Naive thymus-derived CD8-positive, alpha-beta T cell (primary cell): ENCODE measurements around the gene UGT1A9. TPM values are rescaled to one million over a fixed set of nuclear protein-coding genes. Genes with fewer than 3 reads are reported as not detected.
A peak's percentile ranks its signal among the peaks of the same experiment; 100 is the strongest.

ENCODE experiments used
- ATAC-seq, 2 donors: fragments of 150-1000 bp; cut with Tn5 transposase in 1 of 2; sonication (Bioruptor Pico), chemical (Tn5 transposase) in 1 of 2; 1 replicate in 1 of 2; 2 replicates in 1 of 2; pipeline ENCODE4 v1.10.0; 2021; ENCODE audit warnings: mild to moderate bottlenecking in 2 of 2, moderate library complexity in 2 of 2
- POLR2A ChIA-PET: fragments of 350-600 bp; sonication (Branson Sonifier 250); formaldehyde crosslinking; loops from one replicate; lab custom pipeline; 2021; ENCODE audit warnings: antibody characterized with exemption; lab: Charles Lee
- DNase-seq, 10 donors: peaks; one replicate each; pipeline versions ENCODE4 v3.0.0 to v3.0.0-alpha.2; 2020 to 2022
- H3K27ac Mint-ChIP-seq, 10 donors: one replicate each; pipeline ENCODE4 v1.8.0; 2020 to 2022; ENCODE audit warnings: mild to moderate bottlenecking in 10 of 10, mixed read lengths in 10 of 10, moderate library complexity in 4 of 10, inconsistent platforms in 1 of 10
- H3K27me3 Mint-ChIP-seq, 5 donors: one replicate each; pipeline ENCODE4 v1.8.0; 2021 to 2022; ENCODE audit warnings: mixed read lengths in 5 of 5
- H3K36me3 Mint-ChIP-seq, 3 donors: one replicate each; pipeline ENCODE4 v1.8.0; 2020 to 2022; ENCODE audit warnings: mixed read lengths in 3 of 3, mild to moderate bottlenecking in 2 of 3, inconsistent platforms in 1 of 3
- H3K4me1 Mint-ChIP-seq, 4 donors: one replicate each; pipeline ENCODE4 v1.8.0; 2021 to 2022; ENCODE audit warnings: mixed read lengths in 4 of 4
- H3K4me3 Mint-ChIP-seq, 10 donors: one replicate each; pipeline ENCODE4 v1.8.0; 2020 to 2022; ENCODE audit warnings: mild to moderate bottlenecking in 10 of 10, mixed read lengths in 10 of 10, moderate library complexity in 6 of 10, inconsistent platforms in 1 of 10
- H3K9me3 Mint-ChIP-seq, 9 donors: one replicate each; pipeline ENCODE4 v1.8.0; 2020 to 2022; ENCODE audit warnings: mixed read lengths in 9 of 9, mild to moderate bottlenecking in 3 of 9, inconsistent platforms in 1 of 9, moderate library complexity in 1 of 9
- polyA plus RNA-seq, 3 donors: library from polyadenylated mRNA; unstranded; fragments of 300-500 nt; fragmentation: Illumina TruSeq; gene quantifications; one replicate each; pipeline ENCODE4 v1.2.3, GENCODE V29; 2021
- total RNA-seq, 8 experiments: library from RNA in 2 of 8; stranded (reverse) in 2 of 8; gene quantifications; one replicate each; pipeline ENCODE4 v1.2.3 and lab custom pipeline; 2021 to 2026

UGT1A9 gene
- total and polyA plus RNA-seq, 5 experiments from 2014 or later = not detected

DNA sequence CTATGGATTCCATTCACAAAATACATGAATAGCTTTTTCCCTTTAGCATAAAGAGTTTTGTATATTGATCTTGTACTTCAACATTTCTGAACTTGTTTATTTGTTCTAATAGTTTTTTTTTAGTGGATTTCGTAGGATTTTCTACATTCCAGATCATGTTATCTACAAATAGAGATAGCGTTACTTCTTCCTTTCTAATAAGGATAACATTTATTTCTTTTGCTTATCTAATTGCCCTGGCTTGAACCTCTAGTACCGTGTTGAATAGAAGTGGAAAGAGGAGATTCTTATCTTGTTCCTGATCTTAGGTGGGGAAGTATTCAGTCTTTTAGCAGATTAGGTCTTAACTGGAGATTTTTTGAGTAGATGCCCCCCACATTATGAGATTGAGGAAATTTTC lies 30.5 kb downstream of the UGT1A9 start:
- ATAC-seq (no peak), DNase-seq (no peak)
- H3K4me1 Mint-ChIP-seq = no peaks in the 10 kb centered on the region
- no peak overlapping the region for H3K27ac Mint-ChIP-seq
- H3K9me3 Mint-ChIP-seq = peaks cover 0 to 19% (median 3%) of the 10 kb centered on the region in 9 donors
- POLR2A ChIA-PET = no interaction called here
- H3K36me3 Mint-ChIP-seq = no peaks in the 10 kb centered on the region
- peaks cover 0 to 7% (median 2%) of the 10 kb centered on the region in 5 donors for H3K27me3 Mint-ChIP-seq
- H3K4me3 Mint-ChIP-seq = no peak overlapping the region

DNA sequence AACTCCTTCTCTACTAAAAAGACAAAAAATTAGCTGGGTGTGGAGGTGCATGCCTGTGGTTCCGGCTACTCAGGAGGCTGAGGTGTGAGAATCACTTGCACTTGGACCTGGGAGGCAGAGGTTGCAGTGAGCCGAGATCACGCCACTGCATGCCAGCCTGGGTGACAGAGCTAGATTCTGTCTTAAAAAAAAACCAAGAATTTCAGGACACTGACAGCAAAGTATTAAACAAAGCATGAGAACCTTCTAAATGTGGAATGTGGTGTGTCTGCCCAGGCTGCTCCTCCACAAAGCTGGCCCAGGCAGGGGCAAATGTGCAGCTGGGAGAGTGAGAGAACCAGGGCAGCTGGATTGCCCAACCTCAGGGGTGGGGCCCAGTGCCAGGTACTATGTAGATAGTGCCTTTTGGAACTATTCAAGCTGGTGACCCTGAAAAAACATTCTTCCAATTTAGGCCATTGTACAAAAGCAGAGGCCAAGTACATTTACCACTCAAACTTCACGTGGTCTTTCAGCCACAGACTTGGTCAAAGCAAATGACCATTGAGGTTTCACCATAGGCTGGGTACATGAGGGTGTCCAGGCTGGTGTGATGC lies 34.3 kb downstream of the UGT1A9 start:
- H3K27me3 Mint-ChIP-seq = peaks cover 0 to 10% (median 4%) of the 10 kb centered on the region in 5 donors
- ATAC-seq = no peak
- POLR2A ChIA-PET = interaction anchor here (0.6 kb wide), 1 partner anchor 259 kb away, joined by 8 read pairs; no protein-coding TSS in a partner anchor

DNA sequence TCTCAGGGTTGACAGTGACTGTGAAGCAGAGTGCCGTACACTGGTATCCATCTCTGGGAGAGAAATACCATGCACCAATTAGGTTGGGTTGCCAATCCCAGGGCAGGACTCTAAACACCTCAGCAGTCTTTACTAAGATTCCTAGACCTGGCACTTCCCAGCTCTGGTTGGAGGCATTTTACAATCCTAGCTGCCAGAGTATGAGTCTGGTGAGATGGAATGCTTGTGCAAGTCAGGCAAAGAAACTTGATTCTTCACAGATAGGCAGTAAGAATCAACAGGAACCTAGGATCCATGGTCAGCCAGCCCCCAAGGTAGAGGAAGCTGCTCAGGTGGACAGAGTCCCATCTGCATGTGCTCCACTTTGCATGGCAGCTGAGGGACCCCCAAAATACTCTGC lies 35.0 kb downstream of the UGT1A9 start:
- Mint-ChIP-seq H3K27me3 (peaks cover 3 to 11% (median 8%) of the 10 kb centered on the region in 5 donors), H3K4me1 (peaks cover 0 to 2% (median 0%) of the 10 kb centered on the region in 4 donors)
- POLR2A ChIA-PET = no interaction called here

More for the DNA sequence above, 34.3 kb downstream of the UGT1A9 start:
- no peak for DNase-seq
- Mint-ChIP-seq H3K9me3 (peaks cover 0 to 19% (median 3%) of the 10 kb centered on the region in 9 donors), H3K36me3 (no peaks in the 10 kb centered on the region), H3K4me1 (no peaks in the 10 kb centered on the region), H3K27ac (no peak overlapping the region), H3K4me3 (no peak overlapping the region)

DNA sequence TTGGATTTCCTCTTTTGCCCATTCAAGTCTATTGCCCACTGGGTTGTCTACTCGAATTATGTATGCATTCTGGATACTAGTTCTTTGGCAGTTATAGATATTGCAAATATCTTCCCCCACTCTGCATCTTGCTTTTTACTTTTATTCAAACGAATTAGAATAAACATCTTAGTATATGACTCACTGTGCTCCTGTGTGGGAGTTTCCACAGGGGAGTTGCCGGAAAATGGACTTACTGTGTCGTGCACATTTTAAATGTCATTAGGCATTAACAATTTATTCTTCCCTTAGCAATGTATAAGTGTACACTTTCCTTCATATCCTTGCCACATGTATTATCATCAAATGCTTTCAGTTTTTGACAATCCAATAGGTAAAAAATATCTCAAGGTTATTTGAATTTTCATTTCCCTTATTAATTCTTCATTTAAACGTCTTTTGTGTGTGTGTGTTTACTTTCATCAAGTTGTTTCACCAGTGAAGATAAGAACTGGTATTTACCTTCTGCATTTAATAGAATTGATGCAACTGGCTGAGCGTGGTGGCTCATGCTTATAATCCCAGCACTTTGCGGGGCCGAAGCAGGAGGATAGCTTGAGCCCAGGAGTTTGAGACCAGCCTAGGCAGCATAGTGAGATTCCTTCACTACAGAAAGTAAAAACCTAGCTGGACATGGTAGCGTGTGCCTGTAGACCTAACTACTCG lies 36.4 kb downstream of the UGT1A9 start:
- H3K4me3 Mint-ChIP-seq = no peak overlapping the region
- no peaks in the 10 kb centered on the region for H3K36me3 Mint-ChIP-seq
- POLR2A ChIA-PET = no interaction called here
- no peak overlapping the region for H3K27ac Mint-ChIP-seq
- DNase-seq (no peak), ATAC-seq (no peak)
- peaks cover 0 to 17% (median 3%) of the 10 kb centered on the region in 9 donors for H3K9me3 Mint-ChIP-seq
- peaks cover 0 to 2% (median 0%) of the 10 kb centered on the region in 4 donors for H3K4me1 Mint-ChIP-seq
- H3K27me3 Mint-ChIP-seq = peaks cover 3 to 21% (median 9%) of the 10 kb centered on the region in 5 donors

More for the DNA sequence above, 35.0 kb downstream of the UGT1A9 start:
- Mint-ChIP-seq H3K36me3 (no peaks in the 10 kb centered on the region), H3K9me3 (peaks cover 0 to 19% (median 3%) of the 10 kb centered on the region in 9 donors), H3K4me3 (no peak overlapping the region), H3K27ac (no peak overlapping the region)
- DNase-seq (no peak), ATAC-seq (no peak)

DNA sequence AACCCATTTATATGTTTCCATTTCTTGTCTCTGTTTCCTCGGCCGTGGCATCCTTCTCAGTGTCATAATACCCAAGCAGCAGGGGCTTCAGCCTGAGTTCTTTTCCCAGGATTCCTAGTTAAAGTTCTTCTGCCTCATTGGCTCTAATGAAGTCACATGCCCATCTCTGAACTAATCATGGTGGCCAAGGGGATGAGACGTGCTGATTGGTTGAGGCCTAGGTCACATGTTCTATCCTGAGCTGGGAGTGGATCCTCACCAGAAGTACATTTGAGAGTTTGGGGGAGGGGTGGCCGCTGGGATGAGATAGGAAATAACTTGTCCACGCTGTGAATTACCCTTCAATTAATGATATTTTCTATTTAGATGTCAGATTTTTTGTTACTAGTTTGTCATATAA lies 37.2 kb downstream of the UGT1A9 start:
- Mint-ChIP-seq H3K27me3 (peaks cover 4 to 28% (median 10%) of the 10 kb centered on the region in 5 donors), H3K9me3 (peaks cover 0 to 9% (median 3%) of the 10 kb centered on the region in 9 donors), H3K4me3 (no peak overlapping the region), H3K36me3 (no peaks in the 10 kb centered on the region), H3K4me1 (peaks cover 0 to 6% (median 2%) of the 10 kb centered on the region in 4 donors), H3K27ac (no peak overlapping the region)
- ATAC-seq = no peak
- no peak for DNase-seq
- POLR2A ChIA-PET = no interaction called here

DNA sequence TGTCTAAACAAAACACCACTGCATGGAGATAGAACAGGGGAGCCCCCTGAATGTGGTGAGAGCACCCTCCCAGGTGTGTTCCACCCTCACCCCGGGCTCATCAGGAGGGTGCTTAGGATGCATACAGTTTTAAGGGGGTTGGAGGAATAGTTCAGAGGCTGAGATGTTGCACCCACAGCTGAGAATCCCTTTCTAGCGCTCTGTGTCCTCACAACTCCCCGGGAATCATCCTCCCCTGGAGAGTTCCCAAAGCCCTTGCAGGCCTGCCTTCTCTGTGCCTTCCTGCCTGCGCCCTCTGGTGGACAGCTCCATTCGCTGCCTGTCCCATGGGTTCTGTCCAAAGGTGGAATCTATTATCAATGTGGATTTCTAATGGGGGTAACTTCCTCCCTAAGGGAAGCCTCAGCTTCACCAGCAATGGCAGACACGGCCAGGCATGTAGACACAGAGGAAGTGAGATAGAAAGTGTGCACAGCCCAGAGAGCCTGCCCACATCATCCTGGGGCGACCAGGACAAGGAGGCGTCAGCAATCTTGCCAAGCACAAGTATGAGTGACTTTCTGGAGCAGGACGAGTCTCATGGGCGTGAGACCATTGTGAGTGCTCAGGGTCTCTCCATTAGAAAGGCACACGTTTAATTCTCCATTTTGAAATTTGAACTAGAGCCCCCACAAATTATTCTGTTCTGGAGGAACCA lies 39.8 kb downstream of the UGT1A9 start:
- DNase-seq (peak; percentile 22 to 83 (median 56)), ATAC-seq (peak; percentile 54 to 74)
- no peak overlapping the region for H3K27ac Mint-ChIP-seq
- peaks cover 0 to 6% (median 2%) of the 10 kb centered on the region in 4 donors for H3K4me1 Mint-ChIP-seq
- H3K27me3 Mint-ChIP-seq = peaks cover 4 to 40% (median 19%) of the 10 kb centered on the region in 5 donors
- no peak overlapping the region for H3K4me3 Mint-ChIP-seq
- POLR2A ChIA-PET = no interaction called here
- no peaks in the 10 kb centered on the region for H3K9me3 Mint-ChIP-seq
- H3K36me3 Mint-ChIP-seq = no peaks in the 10 kb centered on the region

DNA sequence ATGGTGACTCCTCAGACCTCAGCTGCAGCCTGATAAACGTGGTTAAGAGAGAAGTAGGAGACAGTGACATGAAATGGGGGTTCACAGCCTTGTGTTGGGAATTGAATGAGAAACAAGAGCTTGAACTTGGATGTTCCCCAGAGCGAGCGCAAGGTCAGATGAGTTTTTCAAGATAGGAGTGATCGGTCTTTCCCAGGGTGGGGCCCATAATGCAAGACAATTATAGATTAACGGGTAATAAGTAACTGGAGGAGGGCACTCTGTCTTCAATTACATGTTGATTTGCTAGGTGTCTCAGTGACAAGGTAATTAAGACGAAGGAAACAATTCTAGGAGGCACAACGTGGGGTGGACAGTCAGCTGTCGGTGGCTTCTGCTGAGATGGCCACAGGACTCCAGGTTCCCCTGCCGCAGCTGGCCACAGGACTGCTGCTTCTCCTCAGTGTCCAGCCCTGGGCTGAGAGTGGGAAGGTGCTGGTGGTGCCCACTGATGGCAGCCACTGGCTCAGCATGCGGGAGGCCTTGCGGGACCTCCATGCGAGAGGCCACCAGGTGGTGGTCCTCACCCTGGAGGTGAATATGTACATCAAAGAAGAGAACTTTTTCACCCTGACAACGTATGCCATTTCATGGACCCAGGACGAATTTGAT lies 41.0 kb downstream of the UGT1A9 start, which contains the start of gene UGT1A5:
Gene UGT1A5 (plus strand): TSS at position 297 of the 651 bp plus-strand sequence. CDS start 85 bp downstream, at position 382.
- no peak for ATAC-seq
- peaks cover 0 to 6% (median 2%) of the 10 kb centered on the region in 4 donors for H3K4me1 Mint-ChIP-seq
- H3K36me3 Mint-ChIP-seq = no peaks in the 10 kb centered on the region
- DNase-seq = no peak
- peaks cover 6 to 52% (median 24%) of the 10 kb centered on the region in 5 donors for H3K27me3 Mint-ChIP-seq
- no peak within 1 kb of the TSS for H3K27ac Mint-ChIP-seq
- H3K4me3 Mint-ChIP-seq = peak within 1 kb of the TSS in 1 of 10 donors; percentile 52
- POLR2A ChIA-PET = no interaction called here
- no peaks in the 10 kb centered on the region for H3K9me3 Mint-ChIP-seq

DNA sequence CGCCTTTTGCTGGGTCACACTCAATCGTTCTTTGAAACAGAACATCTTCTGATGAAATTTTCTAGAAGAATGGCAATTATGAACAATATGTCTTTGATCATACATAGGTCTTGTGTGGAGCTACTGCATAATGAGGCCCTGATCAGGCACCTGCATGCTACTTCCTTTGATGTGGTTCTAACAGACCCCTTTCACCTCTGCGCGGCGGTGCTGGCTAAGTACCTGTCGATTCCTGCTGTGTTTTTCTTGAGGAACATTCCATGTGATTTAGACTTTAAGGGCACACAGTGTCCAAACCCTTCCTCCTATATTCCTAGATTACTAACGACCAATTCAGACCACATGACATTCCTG lies 41.5 kb downstream of the UGT1A9 start:
- ATAC-seq = no peak
- no peak for DNase-seq
- H3K27me3 Mint-ChIP-seq = peaks cover 7 to 57% (median 26%) of the 10 kb centered on the region in 5 donors
- POLR2A ChIA-PET = no interaction called here
- H3K9me3 Mint-ChIP-seq = no peaks in the 10 kb centered on the region
- peaks cover 0 to 6% (median 2%) of the 10 kb centered on the region in 4 donors for H3K4me1 Mint-ChIP-seq
- no peaks in the 10 kb centered on the region for H3K36me3 Mint-ChIP-seq
- peak overlapping the region in 1 of 10 donors; percentile 52 for H3K4me3 Mint-ChIP-seq
- H3K27ac Mint-ChIP-seq = no peak overlapping the region

DNA sequence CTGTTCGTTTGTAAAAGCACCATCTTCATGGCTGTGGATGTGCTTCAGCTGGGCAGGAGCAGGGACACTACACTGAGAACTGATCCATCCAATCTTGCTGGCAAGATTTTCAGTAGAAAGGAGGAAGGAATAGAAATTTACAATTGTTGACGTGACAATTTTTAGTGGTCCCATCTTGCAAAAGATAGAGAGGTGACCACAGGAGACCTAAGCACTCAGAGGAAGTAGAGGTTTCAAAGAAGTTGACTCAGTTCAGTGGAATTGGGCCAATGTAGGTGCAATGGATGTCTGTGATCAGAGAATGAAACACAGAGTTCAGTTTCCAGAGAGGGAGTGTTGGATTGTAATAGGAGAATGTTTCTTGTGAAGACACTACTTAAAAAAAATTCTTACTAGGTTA lies 42.4 kb downstream of the UGT1A9 start:
- no peaks in the 10 kb centered on the region for H3K9me3 Mint-ChIP-seq
- ATAC-seq = no peak
- H3K36me3 Mint-ChIP-seq = no peaks in the 10 kb centered on the region
- no peak for DNase-seq
- no peak overlapping the region for H3K4me3 Mint-ChIP-seq
- H3K4me1 Mint-ChIP-seq = peaks cover 0 to 6% (median 2%) of the 10 kb centered on the region in 4 donors
- H3K27me3 Mint-ChIP-seq = peaks cover 9 to 66% (median 26%) of the 10 kb centered on the region in 5 donors
- no peak overlapping the region for H3K27ac Mint-ChIP-seq
- POLR2A ChIA-PET = no interaction called here

DNA sequence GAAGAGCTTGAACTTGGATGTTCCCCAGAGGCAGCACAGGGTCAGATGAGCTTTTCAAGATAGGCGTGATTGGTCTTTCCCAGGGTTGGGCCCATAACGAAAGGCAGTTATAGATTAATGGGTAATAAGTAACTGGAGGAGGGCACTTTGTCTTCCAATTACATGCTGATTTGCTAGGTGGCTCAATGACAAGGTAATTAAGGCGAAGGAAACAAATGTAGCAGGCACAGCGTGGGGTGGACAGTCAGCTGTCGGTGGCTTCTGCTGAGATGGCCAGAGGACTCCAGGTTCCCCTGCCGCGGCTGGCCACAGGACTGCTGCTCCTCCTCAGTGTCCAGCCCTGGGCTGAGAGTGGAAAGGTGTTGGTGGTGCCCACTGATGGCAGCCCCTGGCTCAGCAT lies 46.9 kb downstream of the UGT1A9 start, which contains the start of gene UGT1A4:
Gene UGT1A4 (plus strand): TSS at position 185 of the 400 bp plus-strand sequence. CDS start 85 bp downstream, at position 270.
- H3K4me3 Mint-ChIP-seq = no peak within 1 kb of the TSS
- peak within 1 kb of the TSS in 1 of 10 donors; percentile 9 for H3K27ac Mint-ChIP-seq
- POLR2A ChIA-PET = no interaction called here
- ATAC-seq (no peak), DNase-seq (no peak)
- no peaks in the 10 kb centered on the region for H3K36me3 Mint-ChIP-seq
- H3K4me1 Mint-ChIP-seq = peaks cover 0 to 1% (median under 1%) of the 10 kb centered on the region in 4 donors
- no peaks in the 10 kb centered on the region for H3K9me3 Mint-ChIP-seq
- H3K27me3 Mint-ChIP-seq = peaks cover 14 to 63% (median 29%) of the 10 kb centered on the region in 5 donors

DNA sequence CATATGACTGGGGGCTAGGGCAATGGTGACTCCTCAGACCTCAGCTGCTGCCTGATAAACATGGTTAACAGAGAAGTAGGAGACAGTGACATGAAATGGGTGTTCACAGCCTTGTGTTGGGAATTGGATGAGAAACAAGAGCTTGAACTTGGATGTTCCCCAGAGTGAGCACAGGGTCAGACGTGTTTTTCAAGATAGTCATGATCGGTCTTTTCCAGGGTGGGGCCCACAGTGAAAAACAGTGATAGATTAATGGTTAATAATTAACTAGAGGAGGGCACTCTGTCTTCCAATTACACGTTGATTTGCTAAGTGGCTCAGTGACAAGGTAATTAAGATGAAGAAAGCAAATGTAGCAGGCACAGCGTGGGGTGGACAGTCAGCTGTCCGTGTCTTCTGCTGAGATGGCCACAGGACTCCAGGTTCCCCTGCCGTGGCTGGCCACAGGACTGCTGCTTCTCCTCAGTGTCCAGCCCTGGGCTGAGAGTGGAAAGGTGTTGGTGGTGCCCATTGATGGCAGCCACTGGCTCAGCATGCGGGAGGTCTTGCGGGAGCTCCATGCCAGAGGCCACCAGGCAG lies 57.1 kb downstream of the UGT1A9 start, which contains the start of gene UGT1A3:
Gene UGT1A3 (plus strand): TSS at position 320 of the 579 bp plus-strand sequence. CDS start 85 bp downstream, at position 405.
- Mint-ChIP-seq H3K36me3 (no peaks in the 10 kb centered on the region), H3K4me1 (no peaks in the 10 kb centered on the region), H3K9me3 (peaks cover 0 to 3% (median 0%) of the 10 kb centered on the region in 9 donors), H3K27me3 (peaks cover 4 to 53% (median 18%) of the 10 kb centered on the region in 5 donors), H3K4me3 (no peak within 1 kb of the TSS), H3K27ac (no peak within 1 kb of the TSS)
- POLR2A ChIA-PET = no interaction called here
- ATAC-seq (no peak), DNase-seq (no peak)
